ENCODE data around the gene MEF2C.

DNA sequence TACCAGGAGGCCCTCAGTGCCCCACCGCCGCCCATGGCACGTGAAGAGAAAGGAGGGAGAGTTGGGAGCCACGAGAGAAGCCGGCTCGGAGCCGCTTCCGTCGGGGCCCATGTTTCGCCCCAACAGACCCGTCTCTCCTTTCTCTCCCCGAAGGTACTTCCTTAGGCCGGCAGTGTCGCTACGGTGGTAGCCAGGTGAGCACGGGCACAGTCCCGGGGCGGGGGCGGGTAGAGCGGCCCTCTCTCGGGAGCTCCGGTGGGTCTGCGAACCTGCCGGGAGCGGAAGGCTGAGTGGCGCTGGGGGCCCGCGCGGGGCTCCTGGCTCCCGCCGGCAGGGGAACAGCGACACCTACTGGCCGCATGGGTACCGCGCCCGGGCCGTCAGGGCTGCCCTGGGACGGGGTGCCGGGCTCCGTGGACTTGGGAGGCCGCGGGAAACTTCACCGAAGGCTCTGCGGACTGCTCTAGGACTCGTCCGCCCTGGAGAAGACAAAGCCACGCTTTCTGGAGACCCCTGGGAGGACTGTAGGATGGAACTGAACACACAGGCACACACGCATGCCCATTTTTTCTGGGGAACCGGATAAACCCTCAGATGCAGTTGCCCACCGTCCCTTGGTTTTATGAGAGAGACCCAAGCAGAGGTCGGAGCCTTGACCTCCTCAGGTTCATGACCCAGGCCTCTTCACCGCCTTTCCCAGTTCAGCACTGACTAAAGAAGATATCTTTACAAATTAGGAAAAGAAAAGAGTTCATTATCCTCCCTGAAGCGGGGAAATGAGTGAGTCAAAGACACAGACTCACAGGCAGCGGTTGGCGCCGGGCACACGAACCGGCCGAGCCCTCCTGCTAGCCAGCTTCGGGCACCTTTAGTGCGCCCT, 202.5 kb downstream of the MEF2C start:
- TF ChIP-seq PHF21A (CRISPR knock-in tag; IDR thresholded peaks at IDR 0.05) (no peak), FOXM1 (CRISPR knock-in tag; IDR thresholded peaks at IDR 0.05) (no peak), ZNF354B (CRISPR knock-in tag; IDR thresholded peaks at IDR 0.05) (no peak), TCF12 (IDR thresholded peaks at IDR 0.05) (no peak), TCF12 (CRISPR knock-in tag; IDR thresholded peaks at IDR 0.05) (no peak), ZBTB3 (CRISPR knock-in tag; IDR thresholded peaks at IDR 0.05; ENCODE audit: borderline replicate concordance, low read depth) (no peak), ELF4 (CRISPR knock-in tag; IDR thresholded peaks at IDR 0.05; ENCODE audit: borderline replicate concordance) (no peak), POLR2A (IDR thresholded peaks at IDR 0.05; ENCODE audit: insufficient read depth in 1 of 2, low read depth in 2 of 2, low read length in 2 of 2) (no peak), SIN3A (IDR thresholded peaks at IDR 0.05; ENCODE audit: borderline replicate concordance, low read depth, low read length) (no peak), FOXP1 (IDR thresholded peaks at IDR 0.05) (no peak), FOXP1 (CRISPR knock-in tag; IDR thresholded peaks at IDR 0.05) (no peak), GPN1 (CRISPR knock-in tag; IDR thresholded peaks at IDR 0.05; ENCODE audit: borderline replicate concordance) (no peak)
- TF ChIP-seq, protein P1, sequence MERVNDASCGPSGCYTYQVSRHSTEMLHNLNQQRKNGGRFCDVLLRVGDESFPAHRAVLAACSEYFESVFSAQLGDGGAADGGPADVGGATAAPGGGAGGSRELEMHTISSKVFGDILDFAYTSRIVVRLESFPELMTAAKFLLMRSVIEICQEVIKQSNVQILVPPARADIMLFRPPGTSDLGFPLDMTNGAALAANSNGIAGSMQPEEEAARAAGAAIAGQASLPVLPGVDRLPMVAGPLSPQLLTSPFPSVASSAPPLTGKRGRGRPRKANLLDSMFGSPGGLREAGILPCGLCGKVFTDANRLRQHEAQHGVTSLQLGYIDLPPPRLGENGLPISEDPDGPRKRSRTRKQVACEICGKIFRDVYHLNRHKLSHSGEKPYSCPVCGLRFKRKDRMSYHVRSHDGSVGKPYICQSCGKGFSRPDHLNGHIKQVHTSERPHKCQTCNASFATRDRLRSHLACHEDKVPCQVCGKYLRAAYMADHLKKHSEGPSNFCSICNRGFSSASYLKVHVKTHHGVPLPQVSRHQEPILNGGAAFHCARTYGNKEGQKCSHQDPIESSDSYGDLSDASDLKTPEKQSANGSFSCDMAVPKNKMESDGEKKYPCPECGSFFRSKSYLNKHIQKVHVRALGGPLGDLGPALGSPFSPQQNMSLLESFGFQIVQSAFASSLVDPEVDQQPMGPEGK (CRISPR knock-in tag; IDR thresholded peaks at IDR 0.05) = peak; percentile 80
- TF ChIP-seq, protein P2, sequence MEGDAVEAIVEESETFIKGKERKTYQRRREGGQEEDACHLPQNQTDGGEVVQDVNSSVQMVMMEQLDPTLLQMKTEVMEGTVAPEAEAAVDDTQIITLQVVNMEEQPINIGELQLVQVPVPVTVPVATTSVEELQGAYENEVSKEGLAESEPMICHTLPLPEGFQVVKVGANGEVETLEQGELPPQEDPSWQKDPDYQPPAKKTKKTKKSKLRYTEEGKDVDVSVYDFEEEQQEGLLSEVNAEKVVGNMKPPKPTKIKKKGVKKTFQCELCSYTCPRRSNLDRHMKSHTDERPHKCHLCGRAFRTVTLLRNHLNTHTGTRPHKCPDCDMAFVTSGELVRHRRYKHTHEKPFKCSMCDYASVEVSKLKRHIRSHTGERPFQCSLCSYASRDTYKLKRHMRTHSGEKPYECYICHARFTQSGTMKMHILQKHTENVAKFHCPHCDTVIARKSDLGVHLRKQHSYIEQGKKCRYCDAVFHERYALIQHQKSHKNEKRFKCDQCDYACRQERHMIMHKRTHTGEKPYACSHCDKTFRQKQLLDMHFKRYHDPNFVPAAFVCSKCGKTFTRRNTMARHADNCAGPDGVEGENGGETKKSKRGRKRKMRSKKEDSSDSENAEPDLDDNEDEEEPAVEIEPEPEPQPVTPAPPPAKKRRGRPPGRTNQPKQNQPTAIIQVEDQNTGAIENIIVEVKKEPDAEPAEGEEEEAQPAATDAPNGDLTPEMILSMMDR (CRISPR knock-in tag; IDR thresholded peaks at IDR 0.05) = peak; percentile 93
